GM18868 (cell line): Measurements from ENCODE around the gene SPOCK1.
"Not testable (repeated sequence)": the region's sequence is repeated elsewhere in the genome, so short reads cannot be mapped to it uniquely, and the experiment has no call there.

Experiments used
- ATAC-seq: cut with Tn5 transposase; IDR thresholded peaks from one replicate; pipeline ENCODE4 v1.9.1; 2021; ENCODE audit warnings: mild to moderate bottlenecking, moderate library complexity; ENCODE audit not compliant: unreplicated experiment

The SPOCK1 gene

DNA sequence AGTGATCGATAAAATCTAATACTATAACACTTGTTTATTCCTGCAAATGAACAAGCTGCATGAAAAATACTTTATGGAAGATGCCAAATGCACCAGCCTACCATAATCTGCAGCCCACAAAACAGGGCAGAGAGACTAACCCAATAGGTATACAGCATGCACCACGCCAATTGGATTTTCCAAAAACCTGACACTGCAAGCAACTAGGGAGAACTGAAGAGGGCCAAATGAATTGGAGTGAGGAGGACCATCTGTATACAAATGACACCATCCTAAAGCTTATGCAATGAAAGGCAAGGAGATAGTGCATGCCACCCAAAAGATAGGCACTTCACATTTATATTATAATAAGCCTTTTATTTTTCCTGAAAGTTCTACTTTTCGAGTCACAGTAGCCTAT lies 100.4 kb downstream of the SPOCK1 start:
- no peak for ATAC-seq

DNA sequence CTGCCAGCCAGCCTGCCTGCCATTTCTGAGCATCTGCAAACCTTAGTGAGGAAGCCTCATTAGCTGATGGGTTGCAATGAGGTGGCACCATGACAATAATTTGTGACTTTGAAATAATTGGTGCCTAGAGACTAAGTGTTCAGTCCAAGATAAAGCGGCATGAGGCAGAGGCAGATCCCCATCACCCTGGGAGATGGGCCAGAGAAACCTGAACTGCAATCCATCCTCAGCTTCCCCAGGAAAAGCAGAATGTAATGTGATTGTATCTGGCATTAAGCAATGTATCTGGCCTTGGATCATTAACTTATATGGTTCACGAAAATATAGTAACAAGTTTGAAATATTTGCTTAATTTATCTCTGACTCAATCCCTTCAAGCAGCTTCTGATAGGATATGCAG lies 101.0 kb downstream of the SPOCK1 start:
- no peak for ATAC-seq

DNA sequence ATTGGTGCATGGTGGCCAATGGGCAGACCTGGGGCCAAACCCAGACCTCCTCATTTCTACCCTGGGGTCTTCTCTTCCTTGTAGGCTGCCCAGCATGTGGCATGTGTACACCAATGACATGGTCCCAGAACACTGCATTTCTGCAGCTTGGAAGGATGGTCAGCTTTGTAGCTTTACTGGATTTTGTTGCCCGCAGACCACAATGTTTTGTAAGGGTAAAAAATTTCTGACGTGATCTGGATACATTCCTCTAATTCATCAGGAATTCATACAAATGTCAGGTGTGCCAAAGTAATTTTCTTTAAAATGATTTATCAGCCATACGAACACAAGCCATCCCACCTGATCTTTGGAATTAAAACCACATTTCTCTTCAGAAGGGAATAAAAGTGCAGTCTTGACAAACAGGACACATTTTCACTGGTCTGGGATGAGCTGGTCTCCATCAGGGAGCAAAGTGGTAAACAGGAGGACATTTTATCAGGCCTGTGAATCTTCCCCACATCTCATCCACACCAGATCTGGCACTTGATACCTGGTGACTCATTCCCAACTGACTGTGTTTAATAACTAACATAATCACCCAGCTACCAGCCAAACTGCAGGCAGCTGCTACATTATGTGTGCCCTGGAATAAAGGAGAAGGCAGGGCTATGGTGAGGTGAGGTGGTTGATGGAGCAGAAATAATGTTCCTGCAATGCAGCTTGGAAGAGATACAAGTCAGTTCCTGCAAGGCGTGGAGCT lies 103.9 kb downstream of the SPOCK1 start:
- ATAC-seq = no peak

DNA sequence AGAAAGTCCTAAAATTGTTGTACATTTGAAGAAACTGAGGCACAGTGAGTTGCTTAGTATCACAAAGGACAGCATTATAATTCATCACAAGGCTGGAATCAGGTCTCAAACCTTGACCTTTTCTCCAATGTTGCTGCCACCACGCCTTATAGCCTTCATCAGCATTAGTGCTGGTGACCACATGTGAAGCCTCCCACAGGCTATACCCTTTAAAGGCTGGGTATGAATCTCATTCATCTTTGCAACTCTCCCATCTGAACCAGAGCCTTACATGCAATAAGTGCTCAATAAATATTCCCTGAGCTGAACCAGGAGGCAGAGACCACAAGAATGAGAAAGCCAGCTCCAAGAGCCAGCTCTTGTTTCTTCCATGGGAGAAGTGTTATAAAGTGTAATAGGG lies 104.7 kb downstream of the SPOCK1 start:
- no peak for ATAC-seq

DNA sequence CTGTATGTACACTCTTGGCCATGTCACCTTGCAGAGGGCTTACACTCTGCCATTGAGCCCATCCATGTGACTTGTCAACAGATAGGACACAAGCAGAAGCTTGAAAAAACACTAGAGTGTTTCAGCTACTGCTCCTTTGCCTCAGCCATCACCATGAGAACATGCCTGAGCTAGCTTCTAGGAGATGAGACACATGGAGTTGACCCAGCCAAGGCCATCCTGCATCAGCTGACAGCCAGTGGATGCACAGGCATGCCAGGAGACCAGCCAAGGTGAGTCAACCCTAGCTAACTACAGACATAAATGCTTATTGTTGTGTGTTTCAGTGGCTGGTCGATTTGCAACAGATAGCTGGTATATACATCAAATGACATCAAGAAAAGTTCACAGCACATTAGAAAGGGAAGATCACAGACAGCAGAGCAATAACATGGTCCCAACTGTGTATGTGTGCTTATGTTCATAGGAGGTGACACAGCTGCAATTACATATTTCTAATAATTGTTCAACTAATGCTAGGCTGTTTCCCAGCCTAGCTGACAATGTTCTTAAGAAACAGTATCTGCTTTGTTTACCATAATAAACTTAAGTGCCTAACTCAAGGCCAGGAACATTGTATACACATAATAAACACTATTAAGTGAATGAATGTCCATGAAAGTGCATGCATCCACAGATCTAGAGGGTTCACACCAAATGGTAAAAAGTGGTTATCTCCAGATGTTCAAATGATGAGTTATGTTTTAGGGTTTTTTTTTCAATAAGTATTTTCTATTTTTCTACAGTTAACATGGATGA lies 105.7 kb downstream of the SPOCK1 start:
- ATAC-seq = no peak

DNA sequence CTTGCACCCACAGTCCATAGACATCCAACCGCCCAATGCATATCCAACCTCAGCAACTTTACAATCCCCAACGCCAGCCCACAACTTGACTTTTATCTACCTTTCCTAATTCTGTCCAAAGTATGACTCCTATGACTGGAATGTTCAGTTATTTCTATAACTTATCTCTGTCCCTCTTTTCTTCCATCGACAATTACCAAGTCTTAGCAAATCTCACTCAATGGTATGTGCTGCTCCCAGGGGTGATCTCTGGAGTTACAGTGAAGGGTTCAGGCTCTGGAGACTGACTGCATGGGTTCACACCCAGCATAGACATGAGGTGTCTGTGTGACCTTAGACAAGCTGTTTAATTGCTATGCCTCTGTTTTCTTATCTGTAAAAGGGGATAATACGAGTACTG lies 106.9 kb downstream of the SPOCK1 start:
- ATAC-seq = no peak

DNA sequence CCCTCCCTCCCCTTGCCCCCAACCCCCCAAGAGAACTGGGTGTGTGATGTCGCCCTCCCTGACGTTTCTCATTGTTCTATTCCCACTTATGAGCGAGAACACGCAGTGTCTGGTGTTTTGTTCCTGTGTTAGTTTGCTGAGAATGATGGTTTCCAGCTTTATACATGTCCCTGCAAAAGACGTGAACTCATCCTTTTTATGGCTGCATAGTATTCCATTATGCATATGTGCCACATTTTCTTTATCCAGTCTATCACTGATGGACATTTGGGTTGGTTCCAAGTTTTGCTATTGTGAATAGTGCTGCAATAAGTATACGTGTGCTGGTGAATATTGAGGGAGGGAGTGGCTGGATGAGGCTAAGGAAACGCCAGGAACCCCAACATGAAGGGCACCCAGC lies 108.1 kb downstream of the SPOCK1 start:
- ATAC-seq = not testable (repeated sequence)

DNA sequence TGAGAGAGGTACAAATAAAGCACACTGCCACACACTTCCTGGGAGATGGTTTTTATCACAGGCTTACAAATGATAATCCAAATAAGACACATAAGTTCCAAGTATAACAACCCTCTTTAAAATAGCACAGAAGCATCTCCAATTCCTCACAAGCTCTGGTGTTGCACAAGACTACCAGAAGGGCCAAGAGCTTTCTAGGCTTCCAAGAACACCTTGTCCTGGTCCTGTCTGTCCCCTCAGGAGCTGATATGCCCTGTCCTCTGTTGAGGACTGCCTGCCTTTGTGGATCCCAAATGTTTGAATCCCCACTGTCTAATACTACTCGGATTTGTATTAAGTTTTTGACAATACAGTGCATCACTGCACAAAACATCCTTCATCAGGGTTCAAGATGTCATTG lies 110.1 kb downstream of the SPOCK1 start:
- no peak for ATAC-seq

DNA sequence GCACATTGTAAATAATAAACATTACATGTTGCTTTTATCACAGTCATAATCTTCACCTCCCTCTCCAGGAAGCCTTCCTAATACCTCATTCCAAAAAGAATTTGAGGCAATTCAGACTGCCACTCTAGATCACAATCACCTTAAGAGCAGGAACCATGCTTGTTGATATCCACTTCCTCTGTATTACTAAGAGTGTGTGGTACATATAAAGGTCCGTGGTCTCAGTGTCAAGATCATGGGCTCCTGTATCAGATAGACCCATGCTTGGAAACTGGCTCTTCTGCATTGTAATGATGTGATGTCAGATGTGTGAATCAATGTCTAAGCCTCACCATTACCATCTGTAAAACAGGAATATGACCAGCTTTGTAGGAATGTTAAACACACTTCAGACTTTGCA lies 114.1 kb downstream of the SPOCK1 start:
- ATAC-seq = no peak

DNA sequence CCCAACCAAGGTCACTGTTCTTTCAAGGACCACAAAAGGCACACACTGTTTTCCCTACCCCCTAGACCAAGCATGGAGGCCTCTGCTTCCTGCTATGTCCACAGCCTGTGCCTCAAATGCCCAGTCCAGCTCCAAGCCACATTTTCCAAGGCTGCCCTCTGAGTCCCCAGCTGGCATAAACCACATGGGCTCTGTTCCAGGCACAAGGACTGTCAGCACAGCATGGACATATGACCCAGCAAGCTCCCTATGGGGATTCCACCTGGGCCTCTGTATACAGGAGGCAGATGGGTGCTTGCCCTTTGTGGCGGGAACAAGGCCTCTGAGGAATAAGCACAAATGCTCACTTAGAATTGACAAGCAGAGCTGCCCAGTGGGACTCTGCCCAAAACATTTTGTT lies 115.2 kb downstream of the SPOCK1 start:
- ATAC-seq = no peak

DNA sequence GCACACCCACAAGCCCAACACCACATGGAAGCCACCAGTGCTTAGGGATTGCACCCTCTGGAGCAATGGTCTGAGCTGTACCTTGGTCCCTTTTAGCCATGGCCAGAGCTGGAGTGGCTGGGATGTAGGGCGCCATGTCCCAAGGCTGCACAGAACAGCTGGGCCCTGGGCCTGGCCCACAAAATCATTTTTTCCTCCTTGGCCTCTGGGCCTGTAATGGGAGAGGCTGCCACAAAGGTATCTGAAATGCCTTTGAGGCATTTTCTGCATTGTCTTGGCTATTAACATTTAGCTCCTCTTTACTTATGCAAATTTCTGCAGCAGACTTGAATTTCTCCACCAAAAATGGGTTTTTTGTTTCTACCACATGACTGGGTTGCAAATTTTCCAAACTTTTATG lies 117.6 kb downstream of the SPOCK1 start:
- no peak for ATAC-seq

DNA sequence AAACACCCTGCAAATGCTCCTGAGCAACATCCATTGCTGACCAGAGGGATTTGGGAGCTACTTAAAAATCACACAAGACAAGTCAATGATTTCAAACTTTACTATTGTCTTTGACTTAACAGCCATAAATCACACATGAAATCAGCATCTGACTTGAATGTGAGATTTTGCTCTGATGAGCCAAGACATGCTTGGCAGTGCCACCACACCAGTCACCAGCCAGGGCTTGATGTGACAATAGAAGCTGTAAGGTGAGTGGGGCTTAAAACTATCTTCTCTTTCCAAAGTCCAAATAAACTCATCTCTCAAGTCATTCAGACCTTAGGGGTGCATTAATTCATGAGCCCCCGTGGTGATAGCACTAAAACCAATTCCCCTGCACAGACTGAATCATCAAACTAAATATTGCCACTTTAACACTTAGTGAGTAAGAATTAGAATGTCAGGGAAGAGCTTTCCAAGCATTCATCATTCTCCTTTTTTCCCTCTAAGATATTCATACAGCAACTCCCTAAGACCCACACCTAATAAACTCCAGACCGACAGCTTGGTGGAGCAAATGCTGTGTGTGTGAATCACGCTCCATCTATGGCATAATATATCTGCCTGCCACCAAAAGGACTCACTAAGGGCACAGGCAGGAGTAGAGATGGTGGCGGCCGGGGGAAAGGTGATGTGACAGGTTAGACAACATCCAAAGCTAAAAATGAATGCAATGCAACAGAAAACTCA lies 119.4 kb downstream of the SPOCK1 start:
- ATAC-seq = no peak

DNA sequence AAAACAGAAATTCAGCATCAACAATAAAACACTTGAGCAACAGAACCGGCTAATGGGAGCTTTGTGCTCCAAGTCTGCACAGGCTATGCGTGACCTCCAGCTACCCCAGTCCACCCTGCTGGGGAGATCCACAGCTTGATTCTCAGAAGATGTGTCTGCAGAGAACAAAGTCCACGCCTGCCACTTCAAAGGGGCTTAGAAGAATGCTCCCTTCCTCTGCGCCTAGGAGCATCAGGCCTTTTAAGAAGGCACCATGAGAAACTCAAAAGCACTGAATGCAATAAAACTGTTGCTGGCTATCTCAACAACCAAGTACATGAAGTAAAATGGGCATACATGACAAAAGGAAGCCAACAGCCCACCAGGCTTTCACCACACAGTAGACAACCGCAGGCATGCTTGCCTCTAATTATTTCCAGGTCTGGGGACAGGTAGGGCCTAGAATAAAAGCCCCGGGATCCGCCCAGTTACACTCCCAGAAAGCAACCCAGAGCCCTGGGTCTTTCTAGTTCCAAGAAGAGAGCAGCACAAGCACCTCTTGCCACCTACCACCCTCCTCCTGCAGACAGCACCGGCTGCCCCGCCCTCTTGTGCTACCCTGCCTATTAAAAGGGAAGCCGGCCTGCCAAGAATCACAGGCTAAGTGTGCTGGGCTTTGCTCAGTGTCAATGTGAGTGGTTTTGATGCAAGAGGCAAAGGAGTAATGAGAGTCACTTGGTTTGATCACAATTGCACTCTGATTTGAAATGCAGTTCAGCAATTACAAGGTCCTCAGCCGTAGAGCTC lies 123.2 kb downstream of the SPOCK1 start:
- ATAC-seq = no peak

DNA sequence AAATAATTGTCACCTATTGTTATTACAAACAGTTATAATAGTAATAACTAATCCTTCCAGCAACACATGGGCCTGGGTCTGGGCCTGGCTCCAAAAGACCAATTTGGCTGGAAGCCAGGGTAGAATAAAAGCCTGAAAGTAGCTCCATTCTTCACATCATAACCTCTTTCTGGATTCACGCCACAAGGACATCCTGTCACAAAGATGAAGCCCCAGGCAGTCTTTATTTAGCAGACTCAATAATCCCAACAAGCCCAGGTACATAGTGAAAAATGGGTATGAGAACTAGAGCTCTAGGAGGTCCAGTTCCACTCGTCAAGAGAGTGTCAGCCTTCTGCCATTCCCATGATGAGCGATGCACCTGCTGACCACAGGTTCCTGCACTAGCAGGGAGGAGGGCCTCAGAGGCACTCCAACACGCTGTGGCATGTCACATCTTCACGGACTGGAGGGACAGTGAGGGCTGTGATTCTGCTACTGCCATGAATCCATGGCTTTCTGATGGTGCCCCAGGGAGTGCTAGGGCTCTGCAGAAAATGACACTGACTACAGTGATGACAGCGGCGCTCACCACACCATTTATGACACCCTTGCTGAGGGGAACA lies 124.9 kb downstream of the SPOCK1 start:
- no peak for ATAC-seq

DNA sequence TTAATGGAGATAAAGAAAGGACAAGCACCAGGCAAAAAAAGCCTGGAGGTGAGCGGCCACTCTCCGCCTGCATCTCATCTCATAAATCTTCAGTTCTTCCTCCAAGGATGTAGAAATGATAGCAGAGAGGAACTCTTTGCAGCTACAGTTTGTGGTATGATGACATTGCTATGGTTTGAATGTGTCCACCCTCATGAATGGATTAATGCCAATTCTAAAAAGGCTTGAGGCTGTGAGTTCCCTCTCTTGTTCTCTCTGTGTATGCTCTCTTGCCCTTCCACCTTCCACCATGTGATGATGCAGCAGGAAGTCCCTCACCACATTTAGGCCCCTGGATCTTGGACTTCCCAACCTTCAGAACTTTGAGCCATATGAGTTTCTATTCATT lies 126.4 kb downstream of the SPOCK1 start:
- ATAC-seq = no peak

DNA sequence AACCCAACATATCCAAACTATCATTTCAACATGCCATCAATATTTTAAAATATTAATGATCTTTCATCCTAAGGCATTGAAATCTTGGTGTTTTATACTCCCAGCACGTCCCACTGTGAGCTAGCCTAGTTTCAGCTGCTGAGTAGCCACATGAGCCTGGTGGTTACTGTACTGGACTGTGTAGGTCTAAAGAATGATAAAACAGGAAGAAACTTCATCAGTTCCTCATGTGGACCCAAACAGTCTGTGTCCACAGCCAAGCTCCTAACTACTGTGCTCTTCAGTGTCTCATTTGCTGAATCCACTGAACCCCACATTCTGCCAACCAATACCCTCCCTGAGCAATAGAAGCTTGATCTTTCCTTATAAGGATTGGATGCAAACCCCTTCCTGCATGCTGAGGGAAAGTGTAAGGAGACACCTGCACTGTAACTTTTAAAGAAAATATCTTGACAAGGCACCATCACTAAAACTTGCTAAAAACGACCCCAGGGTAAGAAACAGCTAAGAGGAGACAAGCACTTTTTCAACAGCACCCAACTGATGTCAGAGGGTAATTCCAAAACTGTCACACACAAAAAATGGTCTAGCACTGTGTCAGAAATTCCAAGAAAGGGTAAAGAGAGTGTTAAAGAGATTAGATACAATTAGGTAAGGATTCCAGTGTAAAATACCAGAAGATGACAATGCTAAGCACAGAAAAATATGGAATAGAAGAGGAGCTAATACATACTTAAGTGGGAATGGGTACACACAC lies 126.9 kb downstream of the SPOCK1 start:
- no peak for ATAC-seq

DNA sequence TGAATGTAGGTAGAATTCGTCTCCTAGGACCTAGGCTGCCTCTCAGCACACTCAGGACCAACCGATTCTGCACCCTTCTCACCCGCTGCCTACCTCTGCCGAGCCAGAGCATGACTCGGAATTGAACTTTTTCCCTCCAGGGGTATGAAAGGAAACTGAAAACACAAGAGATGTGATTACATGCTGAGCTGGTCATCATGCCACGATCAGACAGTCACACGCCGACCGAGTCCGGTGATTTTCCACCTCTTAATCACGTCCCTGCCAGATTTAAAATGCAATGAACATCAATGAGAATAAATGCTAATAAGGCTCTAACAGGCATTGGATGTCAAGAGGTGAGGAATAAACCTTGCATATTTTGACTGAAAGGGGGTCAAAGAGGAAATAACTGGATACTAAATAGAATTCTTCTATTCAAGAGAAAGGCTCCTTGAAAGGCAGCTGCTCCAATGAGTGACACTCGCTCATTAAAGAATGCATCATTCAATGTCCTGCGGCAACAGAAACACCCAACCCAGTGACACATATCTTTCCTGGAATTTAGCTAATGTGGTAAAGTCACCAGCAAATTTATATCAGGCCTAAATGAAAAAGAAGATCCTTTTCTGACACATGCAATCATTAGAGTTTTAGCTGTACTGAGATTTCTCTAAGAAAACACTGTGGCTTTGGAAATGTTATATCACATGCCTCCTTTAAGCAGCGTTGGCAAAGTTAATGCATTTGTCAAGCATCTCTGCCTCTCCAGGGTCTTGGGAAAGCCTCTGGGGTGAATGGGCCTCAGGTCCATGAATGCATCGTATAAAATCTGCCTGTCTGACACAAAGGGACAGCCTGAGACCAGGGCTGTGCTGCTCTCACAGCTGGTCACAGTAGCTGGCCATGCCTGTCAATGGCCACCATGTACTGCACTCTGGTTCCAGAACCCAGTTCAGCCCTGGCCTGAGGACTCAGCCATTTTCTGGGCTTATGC lies 128.7 kb downstream of the SPOCK1 start:
- ATAC-seq = no peak

DNA sequence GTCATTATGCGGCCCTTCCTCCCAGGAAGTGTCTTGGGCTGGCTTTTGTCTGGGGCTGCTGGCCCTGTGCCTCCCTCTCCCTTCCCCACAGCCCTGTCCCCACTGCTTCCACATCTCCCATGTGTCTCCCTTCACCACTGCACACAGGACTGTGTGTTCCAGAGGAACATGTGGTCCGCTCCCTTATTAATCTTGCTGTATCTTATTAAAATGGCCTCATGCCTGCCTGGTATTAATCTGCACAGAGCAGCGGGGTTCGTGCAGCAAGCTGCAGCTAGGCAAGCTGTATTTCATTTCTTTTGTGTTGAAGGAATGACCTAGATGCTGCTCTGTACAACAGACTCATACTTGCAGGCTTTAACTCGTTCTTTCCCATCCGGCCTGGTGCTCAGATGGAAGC lies 130.5 kb downstream of the SPOCK1 start:
- no peak for ATAC-seq

DNA sequence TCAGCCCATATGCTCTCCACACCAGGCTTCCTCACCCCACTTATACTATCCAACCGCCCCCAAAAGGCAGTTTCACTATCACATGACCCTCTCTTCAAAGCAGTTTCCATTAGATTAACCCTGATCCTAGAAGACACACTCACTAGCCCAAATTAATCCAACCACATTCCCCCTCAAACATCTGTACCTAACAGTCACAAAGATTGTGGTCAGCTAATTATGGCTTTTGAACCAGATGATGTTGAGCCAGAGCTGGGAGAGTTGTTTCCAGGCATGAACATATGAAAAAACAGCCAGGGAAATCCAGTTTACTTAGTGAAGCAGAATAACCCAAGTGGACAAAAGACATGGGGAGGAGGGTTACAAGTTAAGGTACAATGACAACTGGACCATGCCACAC lies 131.2 kb downstream of the SPOCK1 start:
- no peak for ATAC-seq
